Measurements from ENCODE around the gene SEC14L5. TPM values are rescaled to one million over a fixed set of nuclear protein-coding genes. Genes with fewer than 3 reads are reported as not detected.
"Not testable (repeated sequence)": the region's sequence is repeated elsewhere in the genome, so short reads cannot be mapped to it uniquely, and the experiment has no call there.

Gene SEC14L5
- total RNA-seq, 1 experiment from 2014 or later, result not detected

DNA sequence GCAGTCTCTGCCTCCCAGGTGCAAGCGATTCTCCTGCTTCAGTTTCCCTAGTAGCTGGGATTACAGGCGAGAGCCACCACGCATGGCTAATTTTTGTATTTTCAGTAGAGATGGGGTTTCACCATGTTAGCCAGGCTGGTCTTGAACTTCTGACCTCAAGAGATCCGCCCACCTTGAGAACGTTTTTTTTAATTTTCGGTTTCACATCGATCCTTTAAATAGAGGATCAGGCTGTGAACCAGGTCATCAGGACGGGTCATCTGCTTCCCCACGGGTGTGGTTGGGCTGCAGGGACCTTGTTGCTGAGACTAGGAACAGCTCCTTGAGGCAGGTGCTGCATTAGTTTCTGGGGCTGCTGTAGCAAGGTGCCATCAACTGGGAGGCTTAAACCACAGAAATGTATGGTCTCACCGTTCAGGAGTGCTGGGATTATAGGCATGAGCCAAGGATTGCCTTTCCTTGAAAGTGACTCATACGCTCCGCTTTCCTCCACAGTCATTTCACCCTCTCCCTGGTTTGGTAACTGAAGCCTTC lies 83.5 kb downstream of the SEC14L5 start:
- CTCF ChIA-PET, result no interaction called here

DNA sequence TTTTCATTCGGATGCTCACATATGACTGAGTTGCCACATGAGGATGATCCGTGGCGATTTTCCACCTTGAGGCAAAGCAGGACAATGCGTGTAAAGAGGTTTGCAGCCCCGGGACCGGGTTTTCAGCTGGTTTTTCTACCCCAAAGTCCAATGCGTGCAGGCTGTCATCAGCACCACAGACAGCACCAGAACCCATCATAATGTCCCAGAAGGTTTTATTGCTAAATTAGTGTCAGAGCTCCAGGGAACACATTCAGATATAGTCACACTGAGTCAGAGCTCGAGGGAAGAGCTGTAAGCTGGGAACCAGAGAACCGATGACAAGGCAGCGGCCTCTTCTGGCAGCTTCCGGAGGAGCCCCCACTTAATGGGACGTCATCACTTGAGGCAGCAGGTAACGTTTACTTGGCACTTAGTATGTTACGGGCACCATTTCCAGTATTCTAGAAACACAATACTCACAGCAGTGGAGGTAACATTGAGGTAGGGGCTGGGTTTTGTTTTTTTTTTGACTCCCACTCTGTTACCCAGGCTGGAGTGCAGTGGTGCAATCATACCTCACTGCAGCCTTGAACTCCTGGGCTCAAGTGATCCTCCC lies 84.5 kb downstream of the SEC14L5 start:
- Histone ChIP-seq H3K27ac (ENCODE audit: low read length) (no peak overlapping the region), H3K4me1 (ENCODE audit: insufficient read depth, low read length) (peaks cover 9% of the 10 kb centered on the region), H3K4me3 (ENCODE audit: low read length) (no peak overlapping the region), H3K36me3 (ENCODE audit: low read depth, low read length) (no peaks in the 10 kb centered on the region), H4K20me1 (ENCODE audit: low read length) (no peaks in the 10 kb centered on the region), H3K27me3 (ENCODE audit: low read length) (no peaks in the 10 kb centered on the region), H3K4me2 (ENCODE audit: low read length) (no peak overlapping the region), H2AFZ (ENCODE audit: low read length) (no peak overlapping the region), H3K9me3 (ENCODE audit: low read length) (no peaks in the 10 kb centered on the region), H3K9ac (ENCODE audit: low read length) (no peak overlapping the region), H3F3A (ENCODE audit: low read length, unreplicated experiment) (no peaks in the 10 kb centered on the region), H3K79me2 (ENCODE audit: low read length) (no peaks in the 10 kb centered on the region), H3K9me2 (replicated peaks; ENCODE audit: low read length) (no peaks in the 10 kb centered on the region)
- intact Hi-C loops (cut with micrococcal nuclease), result no loop called here
- ATAC-seq, result no peak
- ChIA-PET CTCF (interaction anchor here (0.6 kb wide), 1 partner anchor 274 kb away, joined by 3 read pairs; no protein-coding TSS in a partner anchor), POLR2A (ENCODE audit: unreplicated experiment) (no interaction called here)
- TF ChIP-seq EZH2phosphoT487 (IDR thresholded peaks at IDR 0.05; ENCODE audit: borderline replicate concordance, low read length), result no peak
- TF ChIP-seq EZH2 (IDR thresholded peaks at IDR 0.05; ENCODE audit: low read length, unreplicated experiment), result no peak
- TF ChIP-seq, protein P1, sequence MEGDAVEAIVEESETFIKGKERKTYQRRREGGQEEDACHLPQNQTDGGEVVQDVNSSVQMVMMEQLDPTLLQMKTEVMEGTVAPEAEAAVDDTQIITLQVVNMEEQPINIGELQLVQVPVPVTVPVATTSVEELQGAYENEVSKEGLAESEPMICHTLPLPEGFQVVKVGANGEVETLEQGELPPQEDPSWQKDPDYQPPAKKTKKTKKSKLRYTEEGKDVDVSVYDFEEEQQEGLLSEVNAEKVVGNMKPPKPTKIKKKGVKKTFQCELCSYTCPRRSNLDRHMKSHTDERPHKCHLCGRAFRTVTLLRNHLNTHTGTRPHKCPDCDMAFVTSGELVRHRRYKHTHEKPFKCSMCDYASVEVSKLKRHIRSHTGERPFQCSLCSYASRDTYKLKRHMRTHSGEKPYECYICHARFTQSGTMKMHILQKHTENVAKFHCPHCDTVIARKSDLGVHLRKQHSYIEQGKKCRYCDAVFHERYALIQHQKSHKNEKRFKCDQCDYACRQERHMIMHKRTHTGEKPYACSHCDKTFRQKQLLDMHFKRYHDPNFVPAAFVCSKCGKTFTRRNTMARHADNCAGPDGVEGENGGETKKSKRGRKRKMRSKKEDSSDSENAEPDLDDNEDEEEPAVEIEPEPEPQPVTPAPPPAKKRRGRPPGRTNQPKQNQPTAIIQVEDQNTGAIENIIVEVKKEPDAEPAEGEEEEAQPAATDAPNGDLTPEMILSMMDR (conservative IDR thresholded peaks at IDR 0.05; ENCODE audit: low read depth, low read length), result no peak
- no TSS peak for BruUV-seq (replicated peaks)
- DNase-seq, result peak; percentile 39

More for the DNA sequence above, 83.5 kb downstream of the SEC14L5 start:
- no peaks in the 10 kb centered on the region for H3K9me2 ChIP-seq (replicated peaks; ENCODE audit: low read length)
- no peaks in the 10 kb centered on the region for H3K27me3 ChIP-seq (ENCODE audit: low read length)
- ATAC-seq (peak; percentile 90), DNase-seq (peak; percentile 68)
- no peak overlapping the region for H3K27ac ChIP-seq (ENCODE audit: low read length)
- no peak overlapping the region for H3K9ac ChIP-seq (ENCODE audit: low read length)
- H2AFZ ChIP-seq (ENCODE audit: low read length), result no peak overlapping the region
- H4K20me1 ChIP-seq (ENCODE audit: low read length), result no peaks in the 10 kb centered on the region
- POLR2A ChIA-PET (ENCODE audit: unreplicated experiment), result no interaction called here
- H3F3A ChIP-seq (ENCODE audit: low read length, unreplicated experiment), result no peaks in the 10 kb centered on the region
- no peaks in the 10 kb centered on the region for H3K79me2 ChIP-seq (ENCODE audit: low read length)
- H3K9me3 ChIP-seq (ENCODE audit: low read length), result no peaks in the 10 kb centered on the region
- no peak overlapping the region for H3K4me3 ChIP-seq (ENCODE audit: low read length)
- TF ChIP-seq, protein P1 (conservative IDR thresholded peaks at IDR 0.05; ENCODE audit: low read depth, low read length), result no peak
- TF ChIP-seq EZH2phosphoT487 (IDR thresholded peaks at IDR 0.05; ENCODE audit: borderline replicate concordance, low read length) (no peak), EZH2 (IDR thresholded peaks at IDR 0.05; ENCODE audit: low read length, unreplicated experiment) (no peak)
- no peaks in the 10 kb centered on the region for H3K36me3 ChIP-seq (ENCODE audit: low read depth, low read length)
- H3K4me2 ChIP-seq (ENCODE audit: low read length), result no peak overlapping the region
- intact Hi-C loops (cut with micrococcal nuclease), result no loop called here
- peaks cover 9% of the 10 kb centered on the region for H3K4me1 ChIP-seq (ENCODE audit: insufficient read depth, low read length)
- BruUV-seq (replicated peaks), result no TSS peak

DNA sequence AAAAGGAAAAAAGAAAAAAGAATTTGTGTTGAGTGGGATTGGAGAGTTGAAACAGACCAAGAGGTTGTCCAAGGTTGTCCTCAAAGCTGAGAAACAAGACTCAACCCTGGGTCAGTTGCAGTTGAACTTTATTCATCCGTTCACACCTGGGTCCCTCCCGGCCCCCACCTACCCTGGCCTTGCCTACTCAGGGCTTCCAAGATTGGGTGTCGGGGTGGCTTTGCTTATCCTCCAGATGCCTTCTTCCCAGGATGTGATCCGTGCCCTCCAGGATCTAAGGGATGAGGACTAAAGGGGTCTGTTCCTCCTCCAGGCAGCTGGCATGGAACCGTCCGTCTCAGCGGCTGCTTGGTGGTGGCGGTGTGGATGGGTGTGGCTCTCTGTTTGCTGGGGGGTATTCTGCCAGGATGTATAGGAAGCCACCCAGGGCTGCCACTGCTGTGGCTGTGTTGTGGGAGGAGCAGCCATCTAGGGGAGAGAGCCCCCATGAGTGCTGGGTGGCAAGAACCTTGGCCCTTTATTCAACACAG lies 85.9 kb downstream of the SEC14L5 start:
- Histone ChIP-seq H4K20me1 (ENCODE audit: low read length) (no peaks in the 10 kb centered on the region), H3F3A (ENCODE audit: low read length, unreplicated experiment) (no peaks in the 10 kb centered on the region), H3K4me3 (ENCODE audit: low read length) (no peak overlapping the region), H3K9me2 (replicated peaks; ENCODE audit: low read length) (no peaks in the 10 kb centered on the region), H3K27ac (ENCODE audit: low read length) (no peak overlapping the region), H3K36me3 (ENCODE audit: low read depth, low read length) (no peaks in the 10 kb centered on the region), H2AFZ (ENCODE audit: low read length) (no peak overlapping the region), H3K27me3 (ENCODE audit: low read length) (no peaks in the 10 kb centered on the region), H3K79me2 (ENCODE audit: low read length) (no peaks in the 10 kb centered on the region), H3K4me1 (ENCODE audit: insufficient read depth, low read length) (peaks cover 9% of the 10 kb centered on the region), H3K9ac (ENCODE audit: low read length) (no peak overlapping the region), H3K4me2 (ENCODE audit: low read length) (no peak overlapping the region), H3K9me3 (ENCODE audit: low read length) (no peaks in the 10 kb centered on the region)
- intact Hi-C loops (cut with micrococcal nuclease), result no loop called here
- TF ChIP-seq EZH2 (IDR thresholded peaks at IDR 0.05; ENCODE audit: low read length, unreplicated experiment), result no peak
- ChIA-PET CTCF (no interaction called here), POLR2A (ENCODE audit: unreplicated experiment) (no interaction called here)
- no peak for DNase-seq
- ATAC-seq, result no peak
- BruUV-seq (replicated peaks), result no TSS peak

DNA sequence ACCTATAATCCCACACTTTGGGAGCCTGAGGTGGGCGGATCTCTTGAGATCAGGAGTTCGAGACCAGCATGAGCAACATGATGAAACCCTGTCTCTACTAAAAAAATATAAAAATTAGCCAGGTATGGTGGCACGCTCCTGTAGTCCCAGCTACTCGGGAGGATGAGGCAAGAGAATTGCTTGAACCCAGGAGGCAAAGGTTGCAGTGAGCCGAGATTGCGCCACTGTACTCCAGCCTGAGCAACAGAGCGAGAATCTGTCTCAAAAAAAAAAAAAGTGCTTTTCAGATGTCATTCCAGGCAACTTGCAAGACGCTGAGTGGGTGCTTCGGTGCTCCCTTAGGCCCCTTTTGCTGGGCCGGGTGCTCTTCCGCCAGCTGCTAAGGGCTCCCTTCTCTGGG lies 86.5 kb downstream of the SEC14L5 start:
- intact Hi-C loops (cut with micrococcal nuclease); H3K4me1 ChIP-seq (ENCODE audit: insufficient read depth, low read length); DNase-seq; CTCF ChIA-PET; H2AFZ ChIP-seq (ENCODE audit: low read length); BruUV-seq (replicated peaks); ATAC-seq; H4K20me1 ChIP-seq (ENCODE audit: low read length); H3F3A ChIP-seq (ENCODE audit: low read length, unreplicated experiment); H3K79me2 ChIP-seq (ENCODE audit: low read length); H3K27me3 ChIP-seq (ENCODE audit: low read length); POLR2A ChIA-PET (ENCODE audit: unreplicated experiment); H3K36me3 ChIP-seq (ENCODE audit: low read depth, low read length); H3K9ac ChIP-seq (ENCODE audit: low read length); H3K9me2 ChIP-seq (replicated peaks; ENCODE audit: low read length); H3K27ac ChIP-seq (ENCODE audit: low read length); H3K4me2 ChIP-seq (ENCODE audit: low read length); H3K4me3 ChIP-seq (ENCODE audit: low read length); H3K9me3 ChIP-seq (ENCODE audit: low read length): not testable (repeated sequence)

All from PC-3 (cell line).